C4-2B (cell line): Measurements from ENCODE around the gene MAGEB17.

Source experiments
- H3K27ac ChIP-seq: fragments of 450-650 bp; 2 replicates; pipeline ENCODE4 v1.5.1; 2017
- ZFX ChIP-seq: fragments of 450-650 bp; IDR thresholded peaks from 2 replicates; pipeline ENCODE4 v1.6.1; 2017
- TF ChIP-seq, protein P1 (sequence below): fragments of 450-650 bp; conservative IDR thresholded peaks from 2 replicates; pipeline ENCODE4 v1.5.1; 2017; ENCODE audit warnings: mild to moderate bottlenecking

The MAGEB17 gene

DNA sequence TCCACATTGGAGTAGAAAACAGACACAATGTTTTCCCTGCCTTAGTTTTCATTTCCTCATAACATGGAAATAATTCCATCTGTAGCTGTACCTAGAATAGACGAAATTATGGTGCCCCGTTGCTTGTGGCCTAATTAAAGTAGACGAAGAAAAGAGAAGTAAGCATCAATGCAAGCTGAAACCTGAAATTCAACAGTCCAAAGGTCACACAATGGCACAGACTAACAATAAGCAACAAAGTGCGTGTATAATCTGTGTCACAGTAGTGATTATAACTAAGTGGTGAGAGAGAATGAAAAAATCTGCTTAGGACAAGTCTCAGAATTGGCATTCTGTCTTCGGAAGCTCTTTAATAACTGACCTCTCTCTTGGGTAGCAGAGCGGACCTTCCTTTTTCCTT is 24.3 kb downstream of the MAGEB17 start:
- no peak for TF ChIP-seq ZFX
- TF ChIP-seq, protein P1, sequence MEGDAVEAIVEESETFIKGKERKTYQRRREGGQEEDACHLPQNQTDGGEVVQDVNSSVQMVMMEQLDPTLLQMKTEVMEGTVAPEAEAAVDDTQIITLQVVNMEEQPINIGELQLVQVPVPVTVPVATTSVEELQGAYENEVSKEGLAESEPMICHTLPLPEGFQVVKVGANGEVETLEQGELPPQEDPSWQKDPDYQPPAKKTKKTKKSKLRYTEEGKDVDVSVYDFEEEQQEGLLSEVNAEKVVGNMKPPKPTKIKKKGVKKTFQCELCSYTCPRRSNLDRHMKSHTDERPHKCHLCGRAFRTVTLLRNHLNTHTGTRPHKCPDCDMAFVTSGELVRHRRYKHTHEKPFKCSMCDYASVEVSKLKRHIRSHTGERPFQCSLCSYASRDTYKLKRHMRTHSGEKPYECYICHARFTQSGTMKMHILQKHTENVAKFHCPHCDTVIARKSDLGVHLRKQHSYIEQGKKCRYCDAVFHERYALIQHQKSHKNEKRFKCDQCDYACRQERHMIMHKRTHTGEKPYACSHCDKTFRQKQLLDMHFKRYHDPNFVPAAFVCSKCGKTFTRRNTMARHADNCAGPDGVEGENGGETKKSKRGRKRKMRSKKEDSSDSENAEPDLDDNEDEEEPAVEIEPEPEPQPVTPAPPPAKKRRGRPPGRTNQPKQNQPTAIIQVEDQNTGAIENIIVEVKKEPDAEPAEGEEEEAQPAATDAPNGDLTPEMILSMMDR: no peak
- H3K27ac ChIP-seq: no peak overlapping the region

DNA sequence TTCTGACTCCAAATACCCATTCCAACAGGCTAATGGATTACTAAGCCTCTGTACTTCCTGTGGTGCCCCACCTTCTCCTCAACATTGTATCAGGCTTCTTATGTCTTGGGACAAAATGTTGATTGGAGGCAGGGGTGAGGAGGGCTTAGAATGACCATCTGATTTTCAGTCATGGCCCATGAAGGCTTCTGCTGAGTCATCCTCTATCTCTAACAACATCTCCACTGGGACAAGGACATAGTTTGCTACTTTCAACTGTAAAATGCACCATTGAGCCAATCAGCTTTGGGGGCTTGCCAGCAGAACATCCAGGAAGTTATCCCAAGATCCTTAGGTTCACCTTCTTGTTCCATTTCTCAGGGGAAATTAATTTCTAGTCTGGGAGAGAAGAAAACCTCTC is 29.5 kb downstream of the MAGEB17 start:
- H3K27ac ChIP-seq: no peak overlapping the region
- TF ChIP-seq, protein P1: no peak
- TF ChIP-seq ZFX: no peak

DNA sequence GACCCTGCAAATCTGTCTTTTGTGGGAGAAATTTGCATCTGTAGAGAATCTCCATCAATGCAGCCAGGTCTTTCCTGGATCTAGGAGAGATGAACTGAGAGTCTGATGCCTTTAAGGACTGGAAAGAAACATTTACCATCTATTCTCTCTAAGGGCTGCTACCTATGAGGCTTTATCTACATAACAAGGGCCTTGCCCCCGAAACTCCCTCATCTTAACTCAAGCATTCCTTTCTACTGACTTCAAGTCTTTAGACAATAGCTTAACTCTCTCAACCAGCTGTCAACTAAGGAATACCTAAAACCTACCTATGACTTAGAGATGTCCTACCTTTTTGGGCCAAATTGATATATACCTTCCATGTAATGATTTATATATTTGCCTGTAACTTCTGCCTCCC is 32.1 kb downstream of the MAGEB17 start:
- no peak for TF ChIP-seq ZFX
- TF ChIP-seq, protein P1: no peak
- H3K27ac ChIP-seq: no peak overlapping the region

DNA sequence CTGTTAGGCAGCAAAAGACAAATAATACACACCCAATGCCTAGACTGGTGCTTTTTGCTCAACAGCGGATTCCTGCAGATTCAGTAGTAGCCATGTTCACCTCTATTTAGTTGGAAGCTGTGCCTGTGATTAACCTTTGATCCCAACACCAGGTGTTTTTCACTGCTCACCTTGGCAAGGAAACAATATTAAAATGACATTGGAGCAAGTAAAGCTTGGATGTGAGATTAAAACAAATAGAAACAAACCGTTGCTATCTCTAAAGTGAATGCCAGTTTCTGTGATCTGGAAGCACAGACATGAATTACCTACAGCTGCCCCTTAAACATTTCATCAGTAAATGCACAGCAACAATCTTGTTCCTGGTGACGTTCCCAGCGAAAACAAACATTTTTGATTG is 35.7 kb downstream of the MAGEB17 start:
- H3K27ac ChIP-seq: no peak overlapping the region
- TF ChIP-seq, protein P1: no peak
- no peak for TF ChIP-seq ZFX

DNA sequence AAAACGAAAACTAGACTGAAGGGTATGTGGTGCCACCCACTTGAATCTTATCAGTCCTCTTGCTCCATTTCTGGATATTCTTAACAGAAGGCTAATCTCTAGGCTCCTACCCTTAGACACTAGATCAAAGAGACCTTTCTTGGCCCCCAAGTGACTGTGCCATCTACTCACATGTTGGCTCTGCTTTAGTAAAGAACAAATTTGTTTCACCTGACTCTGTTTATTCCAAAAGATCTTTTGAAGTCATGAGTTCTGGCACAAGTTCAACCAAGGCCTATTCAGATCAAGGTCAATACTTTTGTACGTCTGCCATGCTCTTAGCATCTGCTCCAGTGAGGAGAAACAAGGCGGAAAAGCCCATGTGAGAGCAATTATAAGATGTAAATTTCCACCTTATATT is 37.3 kb downstream of the MAGEB17 start:
- TF ChIP-seq, protein P1: no peak
- no peak for TF ChIP-seq ZFX
- H3K27ac ChIP-seq: no peak overlapping the region

DNA sequence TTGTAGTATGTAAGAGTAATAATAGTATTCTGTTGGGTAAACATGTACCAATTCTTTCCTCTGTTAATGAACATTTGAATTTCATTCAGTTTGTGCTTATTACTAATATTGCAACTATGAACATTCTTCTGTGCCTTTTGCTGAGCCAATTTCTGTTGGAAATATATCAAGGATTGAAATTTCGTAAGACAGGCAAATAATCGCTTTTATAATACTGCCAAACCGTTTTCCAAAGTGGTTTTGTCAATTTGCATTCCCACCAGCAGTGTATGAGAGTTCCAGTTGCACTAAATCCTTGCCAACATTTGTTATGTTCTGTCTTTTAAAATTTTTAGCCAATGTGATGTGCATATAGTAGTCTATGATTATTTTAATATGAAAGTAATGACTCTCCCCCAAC is 38.6 kb downstream of the MAGEB17 start:
- TF ChIP-seq, protein P1: no peak
- TF ChIP-seq ZFX: no peak

DNA sequence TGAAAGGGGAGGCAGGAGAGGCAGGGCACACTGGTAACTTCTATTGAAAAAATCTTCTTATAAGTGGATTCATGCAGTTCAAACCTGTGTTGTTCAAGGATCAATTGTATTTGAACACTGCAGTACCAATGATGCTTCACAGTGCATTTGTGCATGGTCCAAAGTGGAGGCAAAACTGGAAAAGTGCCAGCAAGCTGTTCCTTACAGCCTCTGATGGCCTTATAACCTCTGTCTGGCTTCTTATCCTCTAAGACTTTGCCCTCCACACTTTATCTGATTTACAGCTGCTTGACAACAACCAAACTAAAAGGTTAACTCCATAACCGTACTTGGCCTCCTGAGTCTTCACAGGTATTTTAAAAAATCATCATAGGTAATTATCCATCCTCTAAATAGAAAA is 40.4 kb downstream of the MAGEB17 start:
- no peak overlapping the region for H3K27ac ChIP-seq
- TF ChIP-seq ZFX: no peak
- TF ChIP-seq, protein P1: no peak

More for the DNA sequence above, 38.6 kb downstream of the MAGEB17 start:
- H3K27ac ChIP-seq: no peak overlapping the region
